MM.1S (cell line): ENCODE results near the gene SYT17.

Experiments used
- CTCF ChIP-seq: fragments of 300-600 bp; sonication (generic); IDR thresholded peaks from 2 replicates; pipeline ENCODE4 v1.5.1; 2016; ENCODE audit warnings: antibody characterized with exemption, low read length, mixed read lengths
- EZH2 ChIP-seq: fragments of 300-600 bp; sonication (generic); optimal IDR thresholded peaks from 2 replicates; pipeline ENCODE3; 2017; ENCODE audit warnings: low read depth, mild to moderate bottlenecking, antibody characterized with exemption, low read length, mixed read lengths
- EZH2phosphoT487 ChIP-seq: fragments of 300-600 bp; sonication (generic); IDR thresholded peaks from 2 replicates; pipeline ENCODE4 v1.6.1; 2018; ENCODE audit warnings: antibody characterized with exemption, low read length

GRCh38 chr16:19164285-19164684 lies 3.8 kb upstream of the SYT17 start:
- TF ChIP-seq CTCF, result no peak
- TF ChIP-seq EZH2, result no peak
- no peak for TF ChIP-seq EZH2phosphoT487
